NCI-H69 (cell line): ENCODE results near the gene VAPA.

Source experiments
- DNase-seq: peaks from one replicate; lab custom pipeline; 2025; lab: John Stamatoyannopoulos, UW

Gene VAPA

GRCh38 chr18:9973470-9973869, 59.7 kb downstream of the VAPA start:
- DNase-seq: no peak

GRCh38 chr18:9974279-9974915, 60.6 kb downstream of the VAPA start:
- no peak for DNase-seq

GRCh38 chr18:9975658-9976057, 61.8 kb downstream of the VAPA start:
- DNase-seq: peak; percentile 30

- DNase-seq: no peak
These were observed 68.9 kb downstream of the VAPA start for GRCh38 chr18:9982711-9983110.

- DNase-seq: no peak
These were observed 70.3 kb downstream of the VAPA start for GRCh38 chr18:9984080-9984479.

- no peak for DNase-seq
These were observed 71.8 kb downstream of the VAPA start for GRCh38 chr18:9985641-9986040.

DNA sequence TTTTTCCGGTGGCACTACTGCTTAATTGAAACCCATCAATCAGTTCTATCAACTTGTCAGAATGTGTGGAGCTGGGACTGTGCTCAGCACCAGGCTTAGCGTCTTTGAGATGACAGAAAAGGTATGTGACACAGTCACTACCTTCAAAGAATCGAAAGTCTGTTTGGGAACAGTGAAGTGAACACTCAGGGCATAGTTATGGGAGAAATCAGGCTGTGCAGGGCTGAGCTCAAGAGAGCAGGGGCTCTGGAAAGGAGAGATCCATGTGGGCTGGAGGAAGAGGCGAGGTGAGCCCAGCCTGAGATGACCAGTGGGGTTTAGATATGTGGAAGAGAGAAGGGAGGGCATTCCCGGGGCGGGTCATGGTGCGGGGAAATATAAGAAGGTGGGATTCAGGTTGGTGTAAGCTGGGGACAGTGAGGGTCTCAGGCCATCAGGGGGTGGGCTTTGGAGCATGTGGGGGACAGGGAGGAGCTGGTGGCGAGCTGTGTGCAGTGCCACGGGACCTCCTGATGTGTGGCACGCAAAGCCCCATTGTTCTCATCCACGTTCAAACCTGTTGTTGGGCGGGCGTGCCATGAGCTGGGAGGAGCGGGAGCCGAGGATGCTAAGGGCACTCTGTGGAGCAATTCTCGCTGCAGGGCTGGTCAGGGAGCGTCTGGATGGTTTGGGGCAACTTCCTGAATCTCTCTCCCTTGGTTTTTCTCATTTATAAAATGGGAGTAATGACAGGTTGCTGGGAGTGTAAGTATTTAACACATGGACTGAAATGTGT, 72.5 kb downstream of the VAPA start:
- DNase-seq: peak; percentile 57

- DNase-seq: peak; percentile 91
These were observed 73.5 kb downstream of the VAPA start for GRCh38 chr18:9987345-9987744.

DNA sequence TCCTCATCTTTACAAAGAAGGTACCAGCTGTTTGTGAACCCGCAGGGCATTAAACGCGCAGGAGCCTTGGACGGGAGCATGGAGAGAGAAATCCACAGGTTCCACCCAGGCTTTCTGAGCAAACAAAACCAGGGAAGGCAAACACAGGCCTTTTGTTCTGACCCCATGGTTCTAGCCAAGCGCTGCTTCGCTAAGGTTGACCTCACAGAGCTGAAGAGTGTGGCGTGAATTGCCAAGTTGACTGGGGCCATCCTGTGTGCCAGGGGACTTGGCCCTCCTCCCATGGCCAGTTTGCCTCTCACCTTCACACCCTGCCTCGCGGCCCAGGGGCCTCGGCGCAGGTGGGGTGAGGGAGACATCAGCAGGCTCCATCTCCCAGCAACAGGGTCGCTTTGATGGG, 74.1 kb downstream of the VAPA start:
- peak; percentile 100 for DNase-seq

DNA sequence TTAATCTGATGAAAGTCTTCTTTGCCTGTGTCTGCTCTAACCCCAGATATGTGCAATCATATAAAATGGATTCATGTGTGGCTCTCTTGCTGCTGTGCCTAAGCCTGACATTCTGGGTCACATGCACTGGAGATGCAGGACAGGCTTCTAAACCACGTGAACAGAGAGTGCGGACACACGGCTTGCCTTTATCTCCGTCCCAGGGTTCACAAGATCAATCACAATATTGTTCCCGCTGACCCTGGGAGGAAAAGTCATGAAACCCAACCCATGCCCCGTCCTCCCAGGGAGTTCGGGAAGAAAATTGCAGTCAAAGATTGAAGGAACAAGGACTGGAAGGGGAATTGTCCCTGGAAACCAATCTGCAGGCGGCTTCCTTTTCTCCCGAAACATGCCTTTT, 74.8 kb downstream of the VAPA start:
- no peak for DNase-seq

DNA sequence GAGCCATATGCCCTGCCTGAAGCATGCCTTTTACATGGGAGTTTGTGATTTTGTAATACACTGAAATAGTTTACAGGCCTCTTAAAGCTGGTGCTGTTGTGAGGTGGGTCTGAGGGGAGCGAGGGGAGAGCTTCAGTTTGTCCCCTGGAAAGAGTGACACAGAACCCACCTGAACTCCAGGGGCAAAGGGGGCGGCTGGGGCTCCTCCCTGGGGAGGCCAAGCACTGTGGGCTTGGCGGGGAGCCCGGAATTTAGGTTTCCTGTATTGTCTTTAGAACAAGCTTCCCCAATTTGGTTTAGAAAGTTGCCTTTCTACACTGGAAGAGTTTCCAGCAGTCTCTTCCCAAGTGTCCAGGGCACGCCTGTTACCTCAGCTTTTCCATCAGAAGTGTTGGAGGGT, 75.7 kb downstream of the VAPA start:
- peak; percentile 58 for DNase-seq

DNA sequence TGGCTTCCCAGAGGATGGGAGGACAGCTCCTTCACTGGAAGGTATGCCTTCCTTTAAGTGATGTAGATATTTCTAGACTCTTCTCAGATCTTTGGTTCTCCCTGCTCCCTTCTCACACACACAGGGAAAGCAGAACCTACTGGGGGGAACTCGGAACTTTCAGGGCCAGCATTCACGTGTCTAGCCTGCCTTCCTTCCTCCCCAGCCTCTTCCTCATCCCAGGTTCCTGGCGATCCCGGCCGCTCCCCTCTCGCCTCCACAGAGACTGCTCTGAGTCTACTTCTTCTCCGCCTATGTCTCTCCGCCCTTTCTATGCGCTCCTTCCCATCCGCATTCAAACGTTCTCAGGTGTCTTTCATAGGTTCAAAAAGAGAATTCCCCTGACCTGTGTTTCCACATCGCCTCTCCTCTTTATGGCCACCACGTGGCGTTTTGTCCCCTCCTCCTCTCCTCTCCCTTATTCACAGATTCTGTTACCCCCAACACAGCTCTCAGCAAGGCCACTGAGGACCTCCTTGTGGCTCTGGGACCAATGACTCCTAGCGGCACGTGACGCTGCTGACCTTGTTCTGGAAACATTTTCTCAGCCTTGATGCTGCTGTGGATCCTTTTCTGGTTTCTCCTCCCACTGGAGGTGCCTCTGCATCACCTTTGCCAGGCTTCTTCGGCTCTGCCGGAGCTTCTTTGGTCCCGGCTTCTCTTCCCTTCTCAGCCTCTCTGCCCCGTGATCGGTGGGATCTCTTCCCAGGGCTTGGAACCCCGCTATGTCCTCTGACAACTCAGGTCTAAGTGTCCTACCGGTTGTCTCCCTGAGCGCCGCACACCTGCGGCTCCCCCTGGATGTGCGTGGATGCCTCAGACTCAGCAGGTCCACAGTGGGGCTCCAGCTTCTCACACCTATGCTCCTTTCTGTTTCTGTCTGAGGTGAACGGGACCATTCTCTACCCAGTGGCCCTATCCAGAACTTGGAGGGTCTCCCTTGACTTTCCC, 77.5 kb downstream of the VAPA start:
- no peak for DNase-seq

DNA sequence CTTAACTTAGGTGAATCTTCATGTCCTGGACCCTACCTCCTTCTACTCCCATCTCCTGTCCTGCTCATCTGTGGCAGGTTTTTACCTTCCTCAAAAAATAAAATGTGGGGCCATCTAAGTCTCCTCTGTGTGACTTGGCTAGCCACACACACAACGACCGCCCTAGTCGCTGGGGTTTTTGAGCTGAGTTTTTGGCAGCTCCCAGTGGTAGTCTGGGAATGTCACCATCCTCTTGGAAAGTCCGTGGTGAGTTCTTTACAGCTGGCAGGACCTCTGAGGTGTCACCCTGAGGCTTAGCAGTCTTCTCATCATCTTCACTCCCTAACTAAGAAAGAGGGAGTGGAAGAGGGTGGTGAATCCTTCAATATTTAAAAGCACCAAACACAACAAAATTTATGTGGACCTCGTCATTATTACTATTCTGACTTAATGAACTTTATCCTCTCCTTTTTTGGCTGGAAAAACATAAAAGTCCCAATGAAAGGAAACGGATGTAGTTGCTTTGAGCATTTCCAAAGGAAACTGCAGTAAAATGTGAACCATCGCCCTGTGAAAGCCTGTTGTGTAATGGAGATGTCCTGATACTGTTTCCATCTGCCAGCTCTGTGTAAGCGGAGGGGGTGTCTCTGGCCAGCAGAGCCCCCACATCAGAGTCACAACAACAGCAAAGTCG, 78.6 kb downstream of the VAPA start:
- no peak for DNase-seq

GRCh38 chr18:9992973-9993520, 79.2 kb downstream of the VAPA start:
- no peak for DNase-seq

- DNase-seq: no peak
These were observed 79.8 kb downstream of the VAPA start for GRCh38 chr18:9993521-9994025.

- no peak for DNase-seq
These were observed 80.3 kb downstream of the VAPA start for GRCh38 chr18:9994026-9994570.

DNA sequence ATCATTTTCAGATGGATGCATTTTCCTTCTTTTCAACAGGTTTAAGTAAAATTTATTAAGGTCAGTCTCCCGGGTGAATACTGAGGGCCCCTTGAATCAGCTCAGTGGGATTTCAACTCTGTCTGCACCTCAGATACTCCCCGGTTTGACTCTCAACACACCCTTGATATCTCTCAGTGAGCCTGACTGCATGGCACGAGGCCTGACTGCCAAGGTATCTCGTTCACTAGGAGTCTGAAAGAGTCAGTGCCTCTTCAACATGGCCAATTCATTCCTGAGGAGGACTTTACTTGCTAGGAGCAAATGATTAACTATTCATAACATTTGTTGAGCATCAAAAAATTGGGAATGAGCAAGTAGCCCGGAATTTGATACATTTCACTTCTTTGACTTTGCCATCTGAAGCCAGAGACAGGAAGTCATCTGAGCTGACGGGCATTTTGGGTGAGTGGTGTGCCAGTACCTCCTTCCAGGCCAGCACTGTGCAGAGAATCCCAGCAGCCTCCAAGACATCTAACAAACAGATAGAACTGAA, 81.0 kb downstream of the VAPA start:
- DNase-seq: no peak

- no peak for DNase-seq
These were observed 81.8 kb downstream of the VAPA start for GRCh38 chr18:9995631-9996030.

GRCh38 chr18:9996094-9996493, 82.3 kb downstream of the VAPA start:
- DNase-seq: no peak

DNA sequence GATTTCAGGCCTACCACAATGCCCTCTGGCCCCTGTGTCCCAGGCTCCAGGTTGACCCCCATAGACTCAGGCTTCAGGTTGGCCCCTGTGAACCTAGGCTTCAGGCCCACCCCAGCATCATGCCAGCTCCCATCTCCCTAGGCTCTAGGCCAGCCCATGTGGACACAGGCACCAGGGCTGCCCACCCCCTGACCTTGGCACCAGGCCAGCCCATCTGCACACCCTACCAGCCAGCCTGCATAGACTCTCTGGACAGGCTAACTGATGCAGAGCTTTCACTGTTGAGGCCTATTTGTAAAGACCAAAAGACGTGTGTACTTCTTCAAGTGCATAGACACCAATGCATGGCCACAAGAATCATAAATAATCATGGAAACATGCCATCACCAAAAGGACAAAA, 83.9 kb downstream of the VAPA start:
- no peak for DNase-seq

- no peak for DNase-seq
These were observed 84.5 kb downstream of the VAPA start for GRCh38 chr18:9998330-9998729.
